ENCODE results near the gene AHRR. TPM values are rescaled to one million over a fixed set of nuclear protein-coding genes. Genes with fewer than 3 reads are reported as not detected.

AHRR gene
- total RNA-seq, 1 experiment from 2014 or later, result 2.2 TPM

DNA sequence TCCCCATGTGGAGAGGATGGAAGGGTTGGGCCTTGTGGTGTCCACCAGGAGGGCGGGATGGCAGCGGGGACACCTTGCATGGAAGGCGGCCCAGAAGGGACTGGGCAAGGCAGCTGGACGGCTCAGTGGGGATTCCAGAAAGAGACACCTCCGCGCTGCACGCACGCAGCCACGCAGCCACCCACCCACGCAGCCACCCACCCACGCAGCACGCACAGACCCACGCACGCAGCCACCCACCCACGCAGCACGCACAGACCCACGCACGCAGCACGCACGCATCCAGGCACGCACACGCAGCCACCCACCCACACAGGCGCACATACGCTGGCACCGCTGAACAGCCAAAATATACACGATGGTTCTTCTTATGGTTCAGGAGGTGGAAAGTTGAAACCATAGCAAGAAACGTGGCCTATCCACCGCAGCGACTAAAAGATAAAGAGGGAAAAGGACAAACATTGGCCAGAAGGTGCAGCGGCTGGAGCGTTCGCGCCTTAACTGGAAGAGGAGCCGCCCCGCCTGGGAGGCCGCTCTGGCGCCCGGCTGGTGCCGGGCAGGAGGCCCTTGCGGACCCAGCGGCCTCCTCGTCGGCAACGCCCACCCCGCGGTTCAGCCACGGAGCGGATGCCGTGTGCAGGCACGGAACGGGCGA lies 99.2 kb downstream of the AHRR start:
- H3K18ac ChIP-seq (ENCODE audit: insufficient read length, low read depth, low read length), result no peak overlapping the region
- H2BK120ac ChIP-seq (ENCODE audit: low read depth, low read length, poor library complexity, severe bottlenecking), result no peak overlapping the region
- H3K9ac ChIP-seq (ENCODE audit: extremely low read depth, insufficient read length, low read length), result no peak overlapping the region
- no peak overlapping the region for H4K5ac ChIP-seq (ENCODE audit: insufficient read length, low read depth, low read length)
- no peak overlapping the region for H3K4me2 ChIP-seq (ENCODE audit: insufficient read depth, insufficient read length, low read length)
- H3K23me2 ChIP-seq (ENCODE audit: insufficient read length, low read depth, low read length, poor library complexity, severe bottlenecking), result no peaks in the 10 kb centered on the region
- H3K4me1 ChIP-seq (ENCODE audit: insufficient read depth, low read length), result no peaks in the 10 kb centered on the region
- H2BK15ac ChIP-seq (ENCODE audit: low read depth, low read length), result no peak overlapping the region
- peaks cover 4% of the 10 kb centered on the region for H4K20me1 ChIP-seq (ENCODE audit: control insufficient read depth, insufficient read depth, insufficient read length)
- H3K4me1 Mint-ChIP-seq, result peaks cover 11 to 12% of the 10 kb centered on the region in 2 experiments
- no peaks in the 10 kb centered on the region for H3K9me3 Mint-ChIP-seq
- H3K27ac ChIP-seq (ENCODE audit: insufficient read length, low read depth, low read length), result no peak overlapping the region
- no peak overlapping the region for H2AK5ac ChIP-seq (ENCODE audit: insufficient read length, low read length)
- H2BK5ac ChIP-seq (ENCODE audit: insufficient read length, low read length), result no peak overlapping the region
- TF ChIP-seq CTCF (conservative IDR thresholded peaks at IDR 0.05), result no peak
- no peak overlapping the region for H4K91ac ChIP-seq (ENCODE audit: insufficient read length, low read depth, low read length)
- peaks cover 5% of the 10 kb centered on the region for H3K27me3 Mint-ChIP-seq (ENCODE audit: low read depth)
- H3K4ac ChIP-seq (ENCODE audit: low read depth, low read length), result no peak overlapping the region
- H3K27ac Mint-ChIP-seq, result no peak overlapping the region
- no peak overlapping the region for H3K4me3 Mint-ChIP-seq
- no peak overlapping the region for H3T11ph ChIP-seq (ENCODE audit: low read length)
- no peaks in the 10 kb centered on the region for H3K36me3 Mint-ChIP-seq (ENCODE audit: insufficient read depth in 1 of 3, low read depth in 3 of 3)
- DNase-seq, result peak; percentile 27
- no peak overlapping the region for H3K56ac ChIP-seq (ENCODE audit: insufficient read length, low read depth, low read length)
- no peak overlapping the region for H3K14ac ChIP-seq (ENCODE audit: insufficient read depth, low read length)
- H3K79me2 ChIP-seq (ENCODE audit: insufficient read depth, low read length), result no peaks in the 10 kb centered on the region
- H2AFZ ChIP-seq (ENCODE audit: low read length), result no peak overlapping the region
- no peak overlapping the region for H2BK12ac ChIP-seq (ENCODE audit: insufficient read length, low read depth, low read length)
- no peak overlapping the region for H2BK20ac ChIP-seq (ENCODE audit: low read depth, low read length, poor library complexity, severe bottlenecking)
- no CpG with 5 or more reads among the region's 52 CpGs for WGBS (ENCODE audit: extremely low coverage, insufficient read length, low lambda C conversion rate)
- no peaks in the 10 kb centered on the region for H3K9me3 ChIP-seq (ENCODE audit: control insufficient read depth, low read depth, low read length)
- H4K8ac ChIP-seq (replicated peaks; ENCODE audit: insufficient read length, low read depth, low read length), result no peak overlapping the region
- H3K79me1 ChIP-seq (ENCODE audit: insufficient read depth, low read depth, low read length, poor library complexity, severe bottlenecking), result no peaks in the 10 kb centered on the region
- no peak overlapping the region for H3K23ac ChIP-seq (ENCODE audit: insufficient read length, low read depth, low read length)
- H3K27me3 ChIP-seq (ENCODE audit: insufficient read depth, low read length), result no peaks in the 10 kb centered on the region
